ENCODE measurements around the gene MACROD2. TPM values are rescaled to one million over a fixed set of nuclear protein-coding genes. Genes with fewer than 3 reads are reported as not detected.

MACROD2 gene
- polyA plus RNA-seq, 1 donor from 2014 or later, result 23.2 TPM

- H3K27ac ChIP-seq (ENCODE audit: low read length), result no peak overlapping the region
- H3K9ac ChIP-seq (ENCODE audit: low read length), result no peak overlapping the region
- no peak overlapping the region for H2AFZ ChIP-seq (ENCODE audit: low read depth, low read length)
- no peaks in the 10 kb centered on the region for H3K79me2 ChIP-seq (replicated peaks; ENCODE audit: insufficient read depth, low read length)
- no peaks in the 10 kb centered on the region for H3K36me3 ChIP-seq (ENCODE audit: insufficient read depth, low read length)
- H3K4me2 ChIP-seq (ENCODE audit: low read length), result no peak overlapping the region
- no peaks in the 10 kb centered on the region for H3K9me3 ChIP-seq (ENCODE audit: low read length)
- no peaks in the 10 kb centered on the region for H3K27me3 ChIP-seq (ENCODE audit: insufficient read depth, low read depth, low read length)
- no peaks in the 10 kb centered on the region for H3F3A ChIP-seq (ENCODE audit: insufficient read depth, low read length, poor library complexity, severe bottlenecking)
- H3K4me3 ChIP-seq (ENCODE audit: low read length), result no peak overlapping the region
- H4K20me1 ChIP-seq (ENCODE audit: insufficient read depth), result no peaks in the 10 kb centered on the region
- H3K9me2 ChIP-seq (ENCODE audit: insufficient read depth, low read length), result no peaks in the 10 kb centered on the region
- TF ChIP-seq EP300 (conservative IDR thresholded peaks at IDR 0.05; ENCODE audit: poor library complexity, severe bottlenecking) (no peak), REST (IDR thresholded peaks at IDR 0.05; ENCODE audit: borderline replicate concordance) (no peak), RAD21 (conservative IDR thresholded peaks at IDR 0.05) (no peak), POLR2AphosphoS5 (IDR thresholded peaks at IDR 0.05) (no peak), EZH2 (IDR thresholded peaks at IDR 0.05; ENCODE audit: borderline replicate concordance, insufficient read depth, low read length, poor library complexity, severe bottlenecking) (no peak), CTCF (IDR thresholded peaks at IDR 0.05; ENCODE audit: poor library complexity, severe bottlenecking) (no peak), TAF1 (IDR thresholded peaks at IDR 0.05; ENCODE audit: low read depth) (no peak)
These were observed 1027.6 kb downstream of the MACROD2 start for GRCh38 chr20:15022921-15023320.

DNA sequence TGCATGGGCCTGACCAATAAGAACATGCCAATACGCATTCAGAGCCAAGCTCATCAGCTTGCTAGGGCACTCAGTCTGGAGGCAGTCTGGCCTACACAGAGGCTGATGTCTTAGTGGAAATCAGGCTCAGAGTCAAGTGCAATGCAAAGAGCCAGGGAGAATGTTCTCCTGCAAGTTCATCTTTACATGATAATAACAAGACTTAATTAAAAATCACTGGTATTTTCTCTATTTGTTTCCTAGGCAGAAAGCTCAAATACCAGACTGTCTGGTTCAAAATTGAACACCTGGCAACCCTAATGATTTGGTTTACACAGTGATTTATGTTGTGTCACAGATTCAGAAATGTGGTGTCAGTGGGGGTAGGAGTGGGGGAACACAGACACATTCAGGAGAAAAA, 1031.4 kb downstream of the MACROD2 start:
- Histone ChIP-seq H3K9me2 (ENCODE audit: insufficient read depth, low read length) (no peaks in the 10 kb centered on the region), H2AFZ (ENCODE audit: low read depth, low read length) (no peak overlapping the region), H3K9ac (ENCODE audit: low read length) (no peak overlapping the region), H3K4me3 (ENCODE audit: low read length) (no peak overlapping the region), H3K27ac (ENCODE audit: low read length) (no peak overlapping the region), H3K36me3 (ENCODE audit: insufficient read depth, low read length) (no peaks in the 10 kb centered on the region), H4K20me1 (ENCODE audit: insufficient read depth) (no peaks in the 10 kb centered on the region), H3K27me3 (ENCODE audit: insufficient read depth, low read depth, low read length) (no peaks in the 10 kb centered on the region), H3K9me3 (ENCODE audit: low read length) (no peaks in the 10 kb centered on the region), H3K79me2 (replicated peaks; ENCODE audit: insufficient read depth, low read length) (no peaks in the 10 kb centered on the region), H3K4me2 (ENCODE audit: low read length) (no peak overlapping the region), H3F3A (ENCODE audit: insufficient read depth, low read length, poor library complexity, severe bottlenecking) (no peaks in the 10 kb centered on the region)
- TF ChIP-seq TAF1 (IDR thresholded peaks at IDR 0.05; ENCODE audit: low read depth) (no peak), EP300 (conservative IDR thresholded peaks at IDR 0.05; ENCODE audit: poor library complexity, severe bottlenecking) (no peak), MXI1 (conservative IDR thresholded peaks at IDR 0.05; ENCODE audit: poor library complexity, severe bottlenecking) (no peak), SMC3 (conservative IDR thresholded peaks at IDR 0.05; ENCODE audit: poor library complexity) (no peak), POLR2AphosphoS5 (IDR thresholded peaks at IDR 0.05) (no peak), REST (IDR thresholded peaks at IDR 0.05; ENCODE audit: borderline replicate concordance) (no peak), CTCF (IDR thresholded peaks at IDR 0.05; ENCODE audit: poor library complexity, severe bottlenecking) (no peak), EZH2 (IDR thresholded peaks at IDR 0.05; ENCODE audit: borderline replicate concordance, insufficient read depth, low read length, poor library complexity, severe bottlenecking) (no peak), RAD21 (conservative IDR thresholded peaks at IDR 0.05) (no peak)
